HAP-1 (cell line): ENCODE measurements around the gene HSPH1.
"Not testable (repeated sequence)": the region's sequence is repeated elsewhere in the genome, so short reads cannot be mapped to it uniquely, and the experiment has no call there.

Experiments used
- DNase-seq, 2 experiments: peaks; one replicate each; pipeline ENCODE4 v3.0.0-alpha.2; 2016 to 2020; ENCODE audit warnings: low spot score in 2 of 2
- H3K27me3 ChIP-seq: fragments of 250-450 bp; sonication (Bioruptor Pico); 2 replicates; pipeline ENCODE4 v1.5.1; 2020; ENCODE audit warnings: low read depth, mild to moderate bottlenecking, moderate library complexity
- H3K36me3 ChIP-seq: fragments of 250-450 bp; sonication (Bioruptor Pico); replicated peaks from 2 replicates; pipeline ENCODE4 v1.5.1; 2020; ENCODE audit warnings: mild to moderate bottlenecking
- H3K4me1 ChIP-seq: fragments of 250-450 bp; sonication (Bioruptor Pico); 2 replicates; pipeline ENCODE4 v1.5.1; 2020; ENCODE audit warnings: mild to moderate bottlenecking
- H3K4me3 ChIP-seq: fragments of 250-450 bp; sonication (Bioruptor Pico); 2 replicates; pipeline ENCODE4 v1.5.1; 2020; ENCODE audit warnings: mild to moderate bottlenecking, moderate library complexity
- H3K9me3 ChIP-seq: fragments of 250-450 bp; sonication (Bioruptor Pico); 2 replicates; pipeline ENCODE4 v1.5.1; 2020; ENCODE audit warnings: mild to moderate bottlenecking, moderate library complexity
- in situ Hi-C: fragments of 300-500 bp; cut with MboI; formaldehyde crosslinking; loops from 3 replicates; pipeline ENCODE4 v1.14.3; 2020; ENCODE audit warnings: low sequenced_read_pairs, inconsistent platforms, mixed read lengths

HSPH1 gene

GRCh38 chr13:31195616-31196015, 33.9 kb upstream of the HSPH1 start:
- Histone ChIP-seq H3K36me3 (no peaks in the 10 kb centered on the region), H3K9me3 (no peaks in the 10 kb centered on the region), H3K27me3 (no peaks in the 10 kb centered on the region), H3K4me1 (peaks cover 4% of the 10 kb centered on the region), H3K4me3 (no peak overlapping the region)
- no peak for DNase-seq
- in situ Hi-C loops, result no loop called here

GRCh38 chr13:31192306-31192705, 30.6 kb upstream of the HSPH1 start:
- in situ Hi-C loops, result no loop called here
- Histone ChIP-seq H3K36me3 (no peaks in the 10 kb centered on the region), H3K4me3 (no peak overlapping the region), H3K9me3 (no peaks in the 10 kb centered on the region), H3K4me1 (no peaks in the 10 kb centered on the region), H3K27me3 (no peaks in the 10 kb centered on the region)
- DNase-seq, result no peak

GRCh38 chr13:31191748-31192147, 30.0 kb upstream of the HSPH1 start:
- no peaks in the 10 kb centered on the region for H3K4me1 ChIP-seq
- H3K27me3 ChIP-seq, result no peaks in the 10 kb centered on the region
- in situ Hi-C loops, result no loop called here
- H3K9me3 ChIP-seq, result no peaks in the 10 kb centered on the region
- no peak overlapping the region for H3K4me3 ChIP-seq
- no peak for DNase-seq
- H3K36me3 ChIP-seq, result no peaks in the 10 kb centered on the region

GRCh38 chr13:31184981-31185645, 23.4 kb upstream of the HSPH1 start:
- in situ Hi-C loops, result no loop called here
- DNase-seq, result no peak
- H3K4me3 ChIP-seq, result no peak overlapping the region
- no peaks in the 10 kb centered on the region for H3K27me3 ChIP-seq
- H3K9me3 ChIP-seq, result no peaks in the 10 kb centered on the region
- peaks cover 3% of the 10 kb centered on the region; the same call in 1 of the 2 replicates for H3K4me1 ChIP-seq
- no peaks in the 10 kb centered on the region for H3K36me3 ChIP-seq

GRCh38 chr13:31184451-31184850, 22.7 kb upstream of the HSPH1 start:
- Histone ChIP-seq H3K9me3 (no peaks in the 10 kb centered on the region), H3K36me3 (no peaks in the 10 kb centered on the region), H3K4me1 (peaks cover 3% of the 10 kb centered on the region; the same call in 1 of the 2 replicates), H3K27me3 (no peaks in the 10 kb centered on the region), H3K4me3 (no peak overlapping the region)
- DNase-seq, result no peak
- in situ Hi-C loops, result no loop called here

- Histone ChIP-seq H3K9me3 (no peaks in the 10 kb centered on the region), H3K36me3 (no peaks in the 10 kb centered on the region), H3K4me3 (no peak overlapping the region), H3K27me3 (no peaks in the 10 kb centered on the region), H3K4me1 (peaks cover 3% of the 10 kb centered on the region; the same call in 1 of the 2 replicates)
- in situ Hi-C loops, result no loop called here
- DNase-seq, result no peak
These were observed 21.3 kb upstream of the HSPH1 start for GRCh38 chr13:31182987-31183386.

DNA sequence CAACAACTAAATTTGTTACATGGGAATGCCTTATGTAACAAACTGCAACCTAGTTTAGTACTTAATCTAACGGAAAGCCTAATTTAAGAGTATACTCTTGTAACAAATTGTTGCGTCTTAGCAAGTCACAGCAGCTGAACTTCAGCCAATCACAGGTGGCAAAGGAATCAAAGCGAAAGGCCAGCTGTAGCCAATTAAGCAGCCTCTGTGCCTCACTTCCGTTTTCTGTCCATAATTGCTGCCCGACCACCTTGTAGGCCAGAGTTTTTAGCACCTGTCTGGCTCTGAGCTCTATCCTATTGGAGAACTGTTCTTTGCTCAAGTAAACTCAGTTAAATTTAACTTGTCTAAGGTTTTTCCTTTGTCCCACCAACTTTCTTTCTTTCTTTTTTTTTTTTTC, 18.1 kb upstream of the HSPH1 start:
- no peak for DNase-seq
- Histone ChIP-seq H3K4me1 (peaks cover 2% of the 10 kb centered on the region; the same call in 1 of the 2 replicates), H3K36me3 (no peaks in the 10 kb centered on the region), H3K27me3 (no peaks in the 10 kb centered on the region), H3K9me3 (no peaks in the 10 kb centered on the region), H3K4me3 (no peak overlapping the region)
- in situ Hi-C loops, result no loop called here

DNA sequence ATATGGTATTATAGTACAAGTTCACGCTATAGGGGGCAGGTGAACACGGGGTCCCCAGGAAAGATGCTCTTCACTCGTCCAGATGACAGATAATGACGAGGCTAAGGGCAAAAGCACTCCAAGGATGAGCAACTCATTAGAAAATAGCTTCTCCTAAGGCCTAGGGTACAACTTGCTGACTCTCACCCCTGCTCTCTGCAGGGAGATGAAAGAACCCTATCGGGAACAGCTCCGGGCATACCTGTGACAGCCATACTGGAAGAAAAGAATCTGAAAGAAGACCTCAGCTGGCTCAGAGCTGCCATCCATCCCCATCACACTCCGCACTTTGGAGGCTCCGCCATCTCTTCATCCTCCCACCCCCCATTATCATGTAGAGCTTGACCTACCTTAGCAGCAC, 17.5 kb upstream of the HSPH1 start:
- no peaks in the 10 kb centered on the region for H3K36me3 ChIP-seq

GRCh38 chr13:31177813-31178495, 16.2 kb upstream of the HSPH1 start:
- in situ Hi-C loops, H3K4me3 ChIP-seq, H3K4me1 ChIP-seq, H3K27me3 ChIP-seq, DNase-seq, H3K9me3 ChIP-seq, H3K36me3 ChIP-seq: not testable (repeated sequence)

More for the DNA sequence above, 17.5 kb upstream of the HSPH1 start:
- H3K4me1 ChIP-seq, result peaks cover 2% of the 10 kb centered on the region; the same call in 1 of the 2 replicates
- H3K9me3 ChIP-seq, result no peaks in the 10 kb centered on the region
- no peak for DNase-seq
- in situ Hi-C loops, result no loop called here
- no peaks in the 10 kb centered on the region for H3K27me3 ChIP-seq
- H3K4me3 ChIP-seq, result no peak overlapping the region

DNA sequence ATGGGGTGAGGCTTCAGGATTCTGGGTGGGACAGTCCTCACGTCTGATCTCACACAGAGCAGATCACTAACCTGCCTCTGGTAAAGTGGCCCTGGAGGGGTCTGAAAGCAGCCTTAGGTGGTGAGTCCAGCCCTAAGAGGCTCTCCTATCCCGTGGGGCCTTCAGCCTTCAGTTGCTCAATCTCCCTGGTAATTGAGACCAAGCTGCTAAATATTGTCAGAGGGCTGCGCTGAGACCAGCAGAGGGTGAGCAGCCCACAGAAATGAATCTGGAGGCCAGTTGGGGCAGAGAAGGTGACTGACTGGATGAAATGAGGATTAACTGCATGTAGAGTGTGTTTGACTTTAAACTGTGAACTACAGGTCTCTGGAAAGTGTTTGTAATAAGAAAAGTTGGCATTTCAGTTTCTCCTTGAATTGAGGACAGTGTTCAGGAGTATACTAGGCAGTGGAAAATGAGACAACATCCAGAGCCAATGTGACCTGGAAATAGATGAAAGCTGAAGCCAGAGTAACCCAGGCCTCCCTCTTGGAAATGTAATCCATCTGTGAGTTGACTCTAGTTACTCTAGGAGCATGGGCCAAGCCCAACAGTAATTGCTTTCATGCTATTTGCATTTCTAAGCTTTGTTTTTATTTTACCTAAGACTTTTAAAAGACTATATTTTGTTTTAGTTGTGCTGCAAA, 14.3 kb upstream of the HSPH1 start:
- Histone ChIP-seq H3K4me1 (peaks cover 5% of the 10 kb centered on the region; the same call in 1 of the 2 replicates), H3K9me3 (no peaks in the 10 kb centered on the region), H3K36me3 (no peaks in the 10 kb centered on the region), H3K27me3 (no peaks in the 10 kb centered on the region), H3K4me3 (no peak overlapping the region)
- in situ Hi-C loops, result no loop called here
- DNase-seq, result no peak

DNA sequence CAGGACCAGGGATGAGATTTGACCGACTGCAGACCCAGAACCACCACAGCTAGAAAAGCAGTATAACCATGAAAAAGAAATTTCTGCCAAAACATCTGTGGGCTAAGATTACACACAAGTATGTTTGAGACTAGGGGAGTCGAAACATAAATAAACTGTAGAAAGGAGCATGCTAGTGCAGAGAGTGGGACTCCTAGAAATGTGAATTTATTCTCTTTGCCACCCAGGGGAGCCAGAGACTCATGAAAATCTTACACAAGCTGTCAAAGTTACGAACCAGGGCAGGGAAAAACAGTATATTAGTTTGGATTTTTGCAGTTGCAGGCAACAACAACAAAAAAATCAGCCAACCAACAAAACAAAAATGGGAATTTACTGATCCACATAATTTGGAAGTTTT, 12.3 kb upstream of the HSPH1 start:
- in situ Hi-C loops, result no loop called here
- H3K4me3 ChIP-seq, result no peak overlapping the region
- peaks cover 5% of the 10 kb centered on the region; the same call in 1 of the 2 replicates for H3K4me1 ChIP-seq
- no peak for DNase-seq
- no peaks in the 10 kb centered on the region for H3K9me3 ChIP-seq
- H3K27me3 ChIP-seq, result no peaks in the 10 kb centered on the region
- H3K36me3 ChIP-seq, result no peaks in the 10 kb centered on the region

DNA sequence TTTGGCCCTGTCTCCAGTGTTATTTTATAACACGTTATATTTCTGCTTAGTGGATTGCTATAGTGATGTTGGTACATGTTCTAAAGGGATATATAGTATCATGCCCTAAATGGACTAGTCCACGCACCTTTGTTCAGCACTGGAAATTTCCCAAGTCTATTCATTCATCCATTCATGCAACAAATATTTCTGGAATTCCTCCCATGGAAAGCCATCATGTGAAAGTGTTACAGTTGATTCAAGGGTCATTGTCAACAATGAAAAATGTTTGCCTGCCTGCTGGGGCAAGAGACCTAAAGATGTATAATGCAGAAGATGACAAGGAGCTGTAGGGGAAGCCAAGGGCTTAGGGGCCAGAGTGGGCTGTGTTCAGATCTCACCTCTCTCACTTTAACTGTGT, 10.8 kb upstream of the HSPH1 start:
- in situ Hi-C loops, result no loop called here
- no peaks in the 10 kb centered on the region for H3K9me3 ChIP-seq
- peak in 1 of 2 experiments; percentile 17 for DNase-seq
- no peaks in the 10 kb centered on the region for H3K27me3 ChIP-seq
- no peak overlapping the region for H3K4me3 ChIP-seq
- H3K36me3 ChIP-seq, result no peaks in the 10 kb centered on the region
- peaks cover 5% of the 10 kb centered on the region for H3K4me1 ChIP-seq

GRCh38 chr13:31172001-31172400, 10.3 kb upstream of the HSPH1 start:
- H3K9me3 ChIP-seq, result no peaks in the 10 kb centered on the region
- in situ Hi-C loops, result no loop called here
- DNase-seq, result no peak
- no peaks in the 10 kb centered on the region for H3K36me3 ChIP-seq
- no peak overlapping the region for H3K4me3 ChIP-seq
- H3K4me1 ChIP-seq, result peaks cover 5% of the 10 kb centered on the region
- no peaks in the 10 kb centered on the region for H3K27me3 ChIP-seq

DNA sequence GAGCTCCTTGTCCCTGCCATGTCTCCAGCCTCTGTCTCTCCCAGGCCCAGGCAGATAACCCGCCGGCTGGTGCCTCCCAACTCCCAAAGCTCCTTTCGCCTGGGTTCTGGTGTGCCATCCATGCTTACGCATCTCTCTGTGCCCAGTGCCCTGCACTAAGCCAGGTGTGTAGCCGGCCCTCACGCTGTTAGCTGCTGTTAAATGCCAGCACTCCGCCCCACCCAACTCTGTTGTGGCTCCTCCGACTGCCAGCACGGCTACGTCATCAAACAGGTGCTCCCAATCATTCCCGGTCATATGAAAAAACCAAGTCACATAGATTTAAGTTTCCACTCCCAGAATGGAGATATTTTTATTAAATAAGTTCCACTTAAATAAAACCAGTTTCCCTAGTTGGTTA, 7.0 kb upstream of the HSPH1 start:
- in situ Hi-C loops, result no loop called here
- peaks cover 3% of the 10 kb centered on the region for H3K4me1 ChIP-seq
- no peaks in the 10 kb centered on the region for H3K36me3 ChIP-seq
- H3K9me3 ChIP-seq, result no peaks in the 10 kb centered on the region
- no peak overlapping the region for H3K4me3 ChIP-seq
- no peak for DNase-seq
- no peaks in the 10 kb centered on the region for H3K27me3 ChIP-seq
